HEK293T (cell line): Measurements from ENCODE around the gene CNRIP1.

Experiments
- ARNT ChIP-seq: fragments of 450-650 bp; IDR thresholded peaks from 2 replicates; pipeline ENCODE4 v1.6.1; 2017; ENCODE audit warnings: mild to moderate bottlenecking
- BHLHE40 ChIP-seq: fragments of 450-650 bp; IDR thresholded peaks from 2 replicates; pipeline ENCODE4 v1.6.1; 2016; ENCODE audit warnings: mild to moderate bottlenecking, moderate library complexity, borderline replicate concordance
- FOXA1 ChIP-seq: fragments of 450-650 bp; IDR thresholded peaks from 2 replicates; pipeline ENCODE4 v1.6.1; 2016; ENCODE audit warnings: mild to moderate bottlenecking
- FOXK2 ChIP-seq: fragments of 450-650 bp; IDR thresholded peaks from 2 replicates; pipeline ENCODE4 v1.6.1; 2016; ENCODE audit warnings: mild to moderate bottlenecking
- HDGF ChIP-seq: fragments of 450-650 bp; IDR thresholded peaks from 2 replicates; pipeline ENCODE4 v1.6.1; 2017; ENCODE audit warnings: antibody characterized with exemption, borderline replicate concordance
- SP1 ChIP-seq: fragments of 450-650 bp; IDR thresholded peaks from 2 replicates; pipeline ENCODE4 v1.6.1; 2017
- TARDBP ChIP-seq: fragments of 450-650 bp; IDR thresholded peaks from 2 replicates; pipeline ENCODE4 v1.6.1; 2016

DNA sequence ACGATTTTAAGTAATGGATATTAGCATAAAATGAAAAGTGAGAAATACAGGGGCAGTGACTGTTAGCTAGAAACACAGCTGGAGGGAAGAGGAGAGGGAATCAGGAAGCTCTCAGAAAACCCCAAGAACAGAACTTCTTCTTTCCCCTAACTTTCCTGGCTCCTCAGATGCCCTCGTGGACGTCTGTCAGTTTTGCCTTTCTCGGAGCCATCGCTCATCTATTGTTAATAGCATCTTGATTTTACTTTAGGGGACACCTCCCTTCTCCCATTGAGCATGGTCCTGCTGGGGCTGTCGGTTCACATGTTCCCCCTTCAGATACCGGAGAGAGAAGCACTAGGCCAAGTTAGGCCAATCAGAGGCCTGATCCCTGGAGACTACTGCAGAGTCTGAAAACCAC is 43.0 kb upstream of the CNRIP1 start:
- TF ChIP-seq HDGF (no peak), SP1 (no peak), TARDBP (no peak), BHLHE40 (no peak), ARNT (no peak), FOXA1 (no peak), FOXK2 (no peak)
